H9 (cell line): ENCODE results near the gene DPPA3. TPM values are rescaled to one million over a fixed set of nuclear protein-coding genes. Genes with fewer than 3 reads are reported as not detected.
"Not testable (repeated sequence)": the region's sequence is repeated elsewhere in the genome, so short reads cannot be mapped to it uniquely, and the experiment has no call there.

Experiments
- DNase-seq: peaks from one replicate; pipeline ENCODE4 v3.0.0-alpha.2; 2017
- H2AFZ ChIP-seq: one replicate; pipeline ENCODE4 v1.6.1; 2013; ENCODE audit warnings: mild to moderate bottlenecking, low read length, control low read depth, moderate library complexity
- H2AK5ac ChIP-seq: 2 replicates; pipeline ENCODE4 v1.6.1; 2013; ENCODE audit warnings: low read length, control low read depth, mixed read lengths; ENCODE audit not compliant: insufficient read length
- H2BK120ac ChIP-seq: one replicate; pipeline ENCODE4 v1.6.1; 2013; ENCODE audit warnings: low read depth, mild to moderate bottlenecking, low read length, control low read depth, inconsistent platforms; ENCODE audit not compliant: poor library complexity, severe bottlenecking
- H2BK12ac ChIP-seq: 2 replicates; pipeline ENCODE4 v1.6.1; 2013; ENCODE audit warnings: low read length, control low read depth, mixed read lengths, low read depth; ENCODE audit not compliant: insufficient read length
- H2BK15ac ChIP-seq: 2 replicates; pipeline ENCODE4 v1.6.1; 2013; ENCODE audit warnings: low read depth, low read length, control low read depth
- H2BK20ac ChIP-seq: one replicate; pipeline ENCODE4 v1.6.1; 2013; ENCODE audit warnings: low read depth, mild to moderate bottlenecking, low read length, control low read depth, inconsistent platforms; ENCODE audit not compliant: poor library complexity, severe bottlenecking
- H2BK5ac ChIP-seq: 2 replicates; pipeline ENCODE4 v1.6.1; 2013; ENCODE audit warnings: low read length, control low read depth, mixed read lengths; ENCODE audit not compliant: insufficient read length
- H3K14ac ChIP-seq: 2 replicates; pipeline ENCODE4 v1.6.1; 2013; ENCODE audit warnings: low read length, control low read depth; ENCODE audit not compliant: insufficient read depth
- H3K18ac ChIP-seq: 2 replicates; pipeline ENCODE4 v1.6.1; 2013; ENCODE audit warnings: low read depth, mild to moderate bottlenecking, mixed read lengths, low read length, control low read depth; ENCODE audit not compliant: insufficient read length
- H3K23ac ChIP-seq: 2 replicates; pipeline ENCODE4 v1.6.1; 2013; ENCODE audit warnings: low read length, control low read depth, mixed read lengths, low read depth; ENCODE audit not compliant: insufficient read length
- H3K23me2 ChIP-seq: 2 replicates; pipeline ENCODE4 v1.6.1; 2013; ENCODE audit warnings: low read depth, mild to moderate bottlenecking, mixed read lengths, low read length, control low read depth; ENCODE audit not compliant: insufficient read length, poor library complexity, severe bottlenecking
- H3K27ac ChIP-seq: 2 replicates; pipeline ENCODE4 v1.5.1; 2013; ENCODE audit warnings: low read length, control low read depth, mixed read lengths, low read depth; ENCODE audit not compliant: insufficient read length
- H3K27me3 ChIP-seq: 2 replicates; pipeline ENCODE4 v1.6.1; 2013; ENCODE audit warnings: low read length, control low read depth, inconsistent platforms; ENCODE audit not compliant: insufficient read depth
- H3K4ac ChIP-seq: 2 replicates; pipeline ENCODE4 v1.6.1; 2013; ENCODE audit warnings: low read depth, mild to moderate bottlenecking, control low read depth, inconsistent platforms, low read length, moderate library complexity
- H3K4me1 ChIP-seq: 2 replicates; pipeline ENCODE4 v1.6.1; 2013; ENCODE audit warnings: low read length, control low read depth, inconsistent platforms; ENCODE audit not compliant: insufficient read depth
- H3K4me2 ChIP-seq: 2 replicates; pipeline ENCODE4 v1.6.1; 2013; ENCODE audit warnings: low read length, control low read depth, mixed read lengths; ENCODE audit not compliant: insufficient read length, insufficient read depth
- H3K56ac ChIP-seq: 2 replicates; pipeline ENCODE4 v1.6.1; 2013; ENCODE audit warnings: low read depth, mild to moderate bottlenecking, mixed read lengths, low read length, control low read depth; ENCODE audit not compliant: insufficient read length
- H3K79me1 ChIP-seq: 2 replicates; pipeline ENCODE4 v1.6.1; 2013; ENCODE audit warnings: low read depth, mild to moderate bottlenecking, moderate library complexity, low read length, control low read depth, inconsistent platforms; ENCODE audit not compliant: insufficient read depth, poor library complexity, severe bottlenecking
- H3K79me2 ChIP-seq: 2 replicates; pipeline ENCODE4 v1.6.1; 2013; ENCODE audit warnings: low read length, control low read depth, inconsistent platforms; ENCODE audit not compliant: insufficient read depth
- H3K9ac ChIP-seq: 2 replicates; pipeline ENCODE4 v1.6.1; 2013; ENCODE audit warnings: low read length, control low read depth, mixed read lengths; ENCODE audit not compliant: insufficient read length; ENCODE audit errors: extremely low read depth
- H3K9me3 ChIP-seq: one replicate; pipeline ENCODE4 v1.6.1; 2013; ENCODE audit warnings: low read depth, low read length, inconsistent platforms; ENCODE audit not compliant: control insufficient read depth
- H3T11ph ChIP-seq: one replicate; pipeline ENCODE4 v1.6.1; 2013; ENCODE audit warnings: mild to moderate bottlenecking, low read length, control low read depth, inconsistent platforms
- H4K20me1 ChIP-seq: one replicate; pipeline ENCODE4 v1.6.1; 2013; ENCODE audit not compliant: control insufficient read depth, insufficient read length, insufficient read depth
- H4K5ac ChIP-seq: 2 replicates; pipeline ENCODE4 v1.6.1; 2013; ENCODE audit warnings: low read depth, mild to moderate bottlenecking, mixed read lengths, low read length, control low read depth; ENCODE audit not compliant: insufficient read length
- H4K8ac ChIP-seq: replicated peaks from 2 replicates; pipeline ENCODE4 v1.6.1; 2013; ENCODE audit warnings: low read length, control low read depth, mixed read lengths, low read depth; ENCODE audit not compliant: insufficient read length
- H4K91ac ChIP-seq: 2 replicates; pipeline ENCODE4 v1.6.1; 2013; ENCODE audit warnings: low read depth, mild to moderate bottlenecking, moderate library complexity, mixed read lengths, low read length, control low read depth; ENCODE audit not compliant: insufficient read length
- H3K27ac Mint-ChIP-seq, 3 experiments: 2 replicates in 2 of 3; 3 replicates in 1 of 3; pipeline ENCODE4 v1.8.0; 2020 to 2021; ENCODE audit warnings: mixed read lengths in 3 of 3, mild to moderate bottlenecking in 1 of 3, moderate library complexity in 1 of 3
- H3K27me3 Mint-ChIP-seq: 2 replicates; pipeline ENCODE4 v1.8.0; 2021; ENCODE audit warnings: low read depth, mild to moderate bottlenecking, moderate library complexity, mixed read lengths
- H3K36me3 Mint-ChIP-seq, 3 experiments: 2 replicates in 2 of 3; 3 replicates in 1 of 3; pipeline ENCODE4 v1.8.0; 2020 to 2021; ENCODE audit warnings: low read depth in 3 of 3, mixed read lengths in 3 of 3; ENCODE audit not compliant: insufficient read depth in 1 of 3
- H3K4me1 Mint-ChIP-seq, 2 experiments: 2 replicates each; pipeline ENCODE4 v1.8.0; 2020; ENCODE audit warnings: mixed read lengths in 2 of 2
- H3K4me3 Mint-ChIP-seq, 2 experiments: 2 replicates in 1 of 2; 3 replicates in 1 of 2; pipeline ENCODE4 v1.8.0; 2020 to 2021; ENCODE audit warnings: mild to moderate bottlenecking in 2 of 2, mixed read lengths in 2 of 2, moderate library complexity in 1 of 2
- H3K9me3 Mint-ChIP-seq, 2 experiments: 2 replicates in 1 of 2; 3 replicates in 1 of 2; pipeline ENCODE4 v1.8.0; 2020; ENCODE audit warnings: mild to moderate bottlenecking in 2 of 2, mixed read lengths in 2 of 2, moderate library complexity in 1 of 2
- WGBS: extraction: QIAGEN DNeasy Blood & Tissue Kit; methylation state at CpG from one replicate; pipeline ENCODE4 v1.1.7; 2013; ENCODE audit warnings: missing lambda C conversion rate, low lambda C conversion rate, mixed read lengths; ENCODE audit not compliant: insufficient read length; ENCODE audit errors: extremely low coverage; 5-methylcytosine and 5-hydroxymethylcytosine counted together
- total RNA-seq: library from RNA; stranded (reverse); gene quantifications from 2 replicates; pipeline ENCODE4 v1.2.1, GENCODE V29; 2021
- TF ChIP-seq, protein P1 (sequence below): fragments of 200-600 bp; sonication (generic); conservative IDR thresholded peaks from 3 replicates; pipeline ENCODE4 v1.8.0; 2021; ENCODE audit warnings: antibody characterized with exemption, mild to moderate bottlenecking

DPPA3 gene
- total RNA-seq, 1 experiment from 2014 or later = 1.4 TPM

DNA sequence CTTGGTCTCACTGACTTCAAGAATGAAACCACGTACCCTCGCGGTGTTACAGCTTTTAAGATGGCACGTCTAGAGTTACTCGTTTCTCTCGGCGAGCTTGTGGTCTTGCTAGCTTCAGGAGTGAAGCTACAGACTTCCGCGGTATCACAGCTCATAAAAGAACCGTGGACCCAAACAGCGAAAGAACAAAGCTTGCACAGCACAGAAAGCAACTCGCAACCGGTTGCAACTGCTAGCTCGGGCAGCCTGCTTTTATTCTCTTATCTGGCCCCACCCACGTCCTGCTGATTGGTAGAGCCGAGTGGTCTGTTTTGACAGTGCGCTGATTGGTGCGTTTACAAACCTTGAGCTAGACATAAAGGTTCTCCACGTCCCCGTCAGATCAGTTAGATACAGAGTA is 40.2 kb downstream of the DPPA3 start:
- no peak overlapping the region for H3K18ac ChIP-seq
- no peak overlapping the region for H2AFZ ChIP-seq
- peaks cover 0 to 6% (median 5%) of the 10 kb centered on the region in 3 experiments; a peak in 5 of 7 replicates for H3K36me3 Mint-ChIP-seq
- H3K4me2 ChIP-seq = no peak overlapping the region
- TF ChIP-seq, protein P1, sequence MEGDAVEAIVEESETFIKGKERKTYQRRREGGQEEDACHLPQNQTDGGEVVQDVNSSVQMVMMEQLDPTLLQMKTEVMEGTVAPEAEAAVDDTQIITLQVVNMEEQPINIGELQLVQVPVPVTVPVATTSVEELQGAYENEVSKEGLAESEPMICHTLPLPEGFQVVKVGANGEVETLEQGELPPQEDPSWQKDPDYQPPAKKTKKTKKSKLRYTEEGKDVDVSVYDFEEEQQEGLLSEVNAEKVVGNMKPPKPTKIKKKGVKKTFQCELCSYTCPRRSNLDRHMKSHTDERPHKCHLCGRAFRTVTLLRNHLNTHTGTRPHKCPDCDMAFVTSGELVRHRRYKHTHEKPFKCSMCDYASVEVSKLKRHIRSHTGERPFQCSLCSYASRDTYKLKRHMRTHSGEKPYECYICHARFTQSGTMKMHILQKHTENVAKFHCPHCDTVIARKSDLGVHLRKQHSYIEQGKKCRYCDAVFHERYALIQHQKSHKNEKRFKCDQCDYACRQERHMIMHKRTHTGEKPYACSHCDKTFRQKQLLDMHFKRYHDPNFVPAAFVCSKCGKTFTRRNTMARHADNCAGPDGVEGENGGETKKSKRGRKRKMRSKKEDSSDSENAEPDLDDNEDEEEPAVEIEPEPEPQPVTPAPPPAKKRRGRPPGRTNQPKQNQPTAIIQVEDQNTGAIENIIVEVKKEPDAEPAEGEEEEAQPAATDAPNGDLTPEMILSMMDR = no peak
- H3K27ac ChIP-seq = no peak overlapping the region
- H3T11ph ChIP-seq = no peak overlapping the region
- H2AK5ac ChIP-seq = no peak overlapping the region
- no peak overlapping the region for H4K91ac ChIP-seq
- no peaks in the 10 kb centered on the region for H3K79me1 ChIP-seq
- no peaks in the 10 kb centered on the region for H3K27me3 ChIP-seq
- no peak overlapping the region for H3K23ac ChIP-seq
- WGBS = no CpG with 5 or more reads among the region's 20 CpGs
- no peak overlapping the region for H4K8ac ChIP-seq
- H3K23me2 ChIP-seq = no peaks in the 10 kb centered on the region
- peak; percentile 38 for DNase-seq
- H2BK15ac ChIP-seq = no peak overlapping the region
- H4K5ac ChIP-seq = no peak overlapping the region
- H3K4ac ChIP-seq = no peak overlapping the region
- no peaks in the 10 kb centered on the region for H3K79me2 ChIP-seq
- no peaks in the 10 kb centered on the region for H4K20me1 ChIP-seq
- no peak overlapping the region for H2BK5ac ChIP-seq
- peaks cover 13% of the 10 kb centered on the region in 2 experiments; a peak in 2 of 4 replicates for H3K4me1 Mint-ChIP-seq
- peak overlapping the region in 1 of 3 experiments; percentile 90; a peak in 4 of 7 replicates for H3K27ac Mint-ChIP-seq
- H3K9ac ChIP-seq = no peak overlapping the region
- no peak overlapping the region for H3K14ac ChIP-seq
- no peak overlapping the region for H2BK20ac ChIP-seq
- H3K56ac ChIP-seq = no peak overlapping the region
- no peak overlapping the region for H3K4me3 Mint-ChIP-seq
- peaks cover 5 to 10% of the 10 kb centered on the region in 2 experiments; a peak in 4 of 5 replicates for H3K9me3 Mint-ChIP-seq
- no peaks in the 10 kb centered on the region for H3K4me1 ChIP-seq
- no peak overlapping the region for H2BK120ac ChIP-seq
- H3K9me3 ChIP-seq = no peaks in the 10 kb centered on the region
- no peaks in the 10 kb centered on the region for H3K27me3 Mint-ChIP-seq
- no peak overlapping the region for H2BK12ac ChIP-seq

DNA sequence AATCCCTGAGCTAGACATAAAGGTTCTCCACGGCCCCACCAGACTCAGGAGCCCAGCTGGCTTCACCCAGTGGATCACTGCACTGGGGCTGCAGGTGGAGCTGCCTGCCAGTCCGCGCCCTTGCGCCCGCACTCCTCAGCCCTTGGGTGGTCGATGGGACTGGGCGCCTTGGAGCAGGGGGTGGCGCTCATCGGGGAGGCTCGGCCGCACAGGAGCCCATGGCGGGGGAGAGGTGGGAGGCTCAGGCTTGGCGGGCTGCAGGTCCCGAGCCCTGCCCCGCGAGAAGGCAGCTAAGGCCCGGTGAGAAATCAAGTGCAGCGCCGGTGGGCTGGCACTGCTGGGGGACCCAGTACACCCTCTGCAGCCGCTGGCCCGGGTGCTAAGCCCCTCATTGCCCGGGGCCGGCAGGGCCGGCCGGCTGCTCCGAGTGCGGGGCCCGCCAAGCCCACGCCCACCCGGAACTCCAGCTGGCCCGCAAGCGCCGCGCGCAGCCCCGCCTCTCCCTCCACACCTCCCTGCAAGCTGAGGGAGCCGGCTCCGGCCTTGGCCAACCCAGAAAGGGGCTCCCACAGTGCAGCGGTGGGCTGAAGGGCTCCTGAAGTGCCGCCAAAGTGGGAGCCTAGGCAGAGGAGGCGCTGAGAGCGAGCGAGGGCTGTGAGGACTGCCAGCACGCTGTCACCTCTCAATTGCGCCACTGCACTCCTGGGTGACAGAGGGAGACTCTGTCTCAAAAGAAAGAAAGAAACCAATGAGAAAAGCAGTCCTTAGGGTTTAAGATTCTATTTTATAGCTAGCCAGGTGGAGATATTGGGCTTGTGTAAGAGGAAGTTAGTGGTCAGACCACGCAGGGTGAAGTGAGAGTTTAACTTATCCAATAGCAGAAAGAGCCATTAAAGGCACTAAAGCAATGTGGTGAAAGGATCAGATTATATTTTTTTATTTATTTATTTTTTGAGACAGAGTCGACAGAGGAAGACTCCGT is 41.0 kb downstream of the DPPA3 start:
- H3K79me2 ChIP-seq, H4K5ac ChIP-seq, H3K18ac ChIP-seq, H3K79me1 ChIP-seq, H2BK120ac ChIP-seq, H2AK5ac ChIP-seq, H3K9ac ChIP-seq, H3K27me3 Mint-ChIP-seq, H4K20me1 ChIP-seq, H3K36me3 Mint-ChIP-seq, H3K4me3 Mint-ChIP-seq, H3T11ph ChIP-seq, H2BK5ac ChIP-seq, H2BK12ac ChIP-seq, H2BK15ac ChIP-seq, H3K14ac ChIP-seq, H3K4me2 ChIP-seq, H3K56ac ChIP-seq, H3K27ac ChIP-seq, H3K27me3 ChIP-seq, H3K4me1 ChIP-seq, H3K4ac ChIP-seq, H4K91ac ChIP-seq, H4K8ac ChIP-seq, H3K23ac ChIP-seq, H2BK20ac ChIP-seq, H3K9me3 ChIP-seq, DNase-seq, H3K23me2 ChIP-seq, H2AFZ ChIP-seq, H3K9me3 Mint-ChIP-seq: not testable (repeated sequence)
- Mint-ChIP-seq H3K27ac (peak overlapping the region in 1 of 3 experiments; percentile 19; a peak in 2 of 7 replicates), H3K4me1 (peaks cover 16 to 17% of the 10 kb centered on the region in 2 experiments)
- WGBS = no CpG with 5 or more reads among the region's 48 CpGs
